Measurements from ENCODE around the gene ZBTB47.

ZBTB47 gene

DNA sequence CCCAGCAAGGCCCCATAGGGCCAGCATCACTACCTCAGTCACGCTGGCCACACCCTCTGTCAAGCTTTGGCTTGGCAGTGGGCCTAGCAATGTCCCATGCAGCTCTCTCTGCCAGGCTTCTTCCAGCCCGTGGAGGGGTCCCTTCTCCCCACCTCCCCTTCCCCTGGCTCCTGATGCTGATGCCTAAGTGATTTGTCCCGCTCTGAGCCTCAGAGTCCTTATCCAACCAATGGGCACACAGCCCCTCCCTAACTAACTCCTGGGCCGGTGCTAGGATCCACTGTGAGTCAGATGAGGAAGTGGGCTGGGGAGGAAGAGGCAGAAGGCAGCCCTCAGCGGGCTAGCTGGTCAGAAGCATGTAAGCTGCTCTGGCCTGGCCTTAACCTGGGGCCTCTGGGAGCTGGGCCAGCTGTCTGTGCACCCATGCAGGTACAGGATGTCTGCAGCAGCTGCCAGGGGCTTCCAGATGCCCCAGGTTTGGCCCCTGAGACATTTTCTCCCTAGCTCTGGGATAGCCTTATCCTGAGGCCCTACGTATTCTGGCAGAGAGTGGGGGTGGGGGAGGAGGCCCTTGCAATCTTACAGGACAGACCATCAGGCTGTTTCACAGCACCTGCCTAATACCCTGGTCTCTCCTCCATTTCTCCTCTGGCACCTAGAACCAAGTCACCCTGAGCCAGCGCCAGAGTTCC, 740 bp upstream of the ZBTB47 start:
- H3K27ac ChIP-seq = peak overlapping the region; percentile 60
- TF ChIP-seq ZFX (IDR thresholded peaks at IDR 0.05; ENCODE audit: borderline replicate concordance) = no peak
- TF ChIP-seq, protein P1, sequence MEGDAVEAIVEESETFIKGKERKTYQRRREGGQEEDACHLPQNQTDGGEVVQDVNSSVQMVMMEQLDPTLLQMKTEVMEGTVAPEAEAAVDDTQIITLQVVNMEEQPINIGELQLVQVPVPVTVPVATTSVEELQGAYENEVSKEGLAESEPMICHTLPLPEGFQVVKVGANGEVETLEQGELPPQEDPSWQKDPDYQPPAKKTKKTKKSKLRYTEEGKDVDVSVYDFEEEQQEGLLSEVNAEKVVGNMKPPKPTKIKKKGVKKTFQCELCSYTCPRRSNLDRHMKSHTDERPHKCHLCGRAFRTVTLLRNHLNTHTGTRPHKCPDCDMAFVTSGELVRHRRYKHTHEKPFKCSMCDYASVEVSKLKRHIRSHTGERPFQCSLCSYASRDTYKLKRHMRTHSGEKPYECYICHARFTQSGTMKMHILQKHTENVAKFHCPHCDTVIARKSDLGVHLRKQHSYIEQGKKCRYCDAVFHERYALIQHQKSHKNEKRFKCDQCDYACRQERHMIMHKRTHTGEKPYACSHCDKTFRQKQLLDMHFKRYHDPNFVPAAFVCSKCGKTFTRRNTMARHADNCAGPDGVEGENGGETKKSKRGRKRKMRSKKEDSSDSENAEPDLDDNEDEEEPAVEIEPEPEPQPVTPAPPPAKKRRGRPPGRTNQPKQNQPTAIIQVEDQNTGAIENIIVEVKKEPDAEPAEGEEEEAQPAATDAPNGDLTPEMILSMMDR (IDR thresholded peaks at IDR 0.05) = no peak

DNA sequence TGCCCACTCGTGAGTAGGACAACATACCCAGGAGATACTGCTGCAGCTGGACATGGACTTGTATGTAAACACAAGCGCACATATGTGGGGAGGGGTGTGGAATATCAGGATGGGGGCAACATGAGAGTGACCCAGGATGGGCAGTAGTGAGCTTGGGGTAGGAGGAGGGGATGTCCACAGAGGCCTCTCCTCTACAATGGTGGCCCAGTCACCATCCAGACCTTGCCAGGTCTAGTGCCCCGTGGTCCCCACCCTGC, 266 bp upstream of the ZBTB47 start:
- H3K27ac ChIP-seq = peak overlapping the region; percentile 60
- no peak for TF ChIP-seq ZFX (IDR thresholded peaks at IDR 0.05; ENCODE audit: borderline replicate concordance)

DNA sequence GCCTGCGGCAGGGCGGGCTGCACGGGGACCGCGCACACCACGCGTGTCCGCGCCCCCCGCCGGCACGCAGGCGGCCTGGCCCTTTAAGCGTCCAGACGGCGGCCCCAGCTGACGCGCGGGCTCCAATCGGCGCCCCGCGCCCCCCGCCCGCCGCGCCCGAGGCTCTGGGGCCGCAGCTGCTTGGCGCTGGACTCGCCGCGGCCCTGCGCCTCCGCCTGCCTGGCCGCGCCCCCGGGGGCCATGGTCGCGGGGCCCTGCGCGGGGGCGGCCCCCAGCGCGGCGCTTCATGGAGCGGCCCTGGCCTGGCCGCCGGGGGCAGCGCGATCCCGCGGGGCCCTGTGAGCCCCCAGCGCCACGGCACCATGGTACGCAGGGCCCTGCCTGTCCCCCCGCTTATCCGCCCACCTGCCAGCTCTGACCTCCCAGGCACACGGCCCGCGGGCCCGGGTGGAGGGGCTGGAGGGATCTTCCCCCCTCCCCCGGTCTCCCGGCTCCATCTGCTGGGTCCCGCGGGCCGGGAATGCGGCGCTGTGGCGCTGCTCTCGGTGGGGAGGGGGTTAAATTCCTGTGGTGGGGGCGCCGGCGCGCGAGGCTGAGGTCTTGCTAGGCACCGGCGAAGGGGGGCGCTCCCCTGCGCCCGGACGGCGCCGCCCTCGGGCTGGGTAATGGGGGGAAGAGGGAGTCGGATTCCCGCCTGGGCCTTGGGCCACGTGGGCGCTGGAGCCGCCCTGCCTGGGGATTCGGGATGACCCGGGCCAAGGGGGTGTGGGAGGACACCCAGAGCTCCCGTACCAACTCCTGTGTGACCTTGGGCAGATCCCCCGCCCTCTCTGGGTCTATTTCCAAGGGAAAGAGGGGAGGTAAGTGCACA, 1.1 kb downstream of the ZBTB47 start:
- no peak for TF ChIP-seq ZFX (IDR thresholded peaks at IDR 0.05; ENCODE audit: borderline replicate concordance)
- TF ChIP-seq, protein P1 (IDR thresholded peaks at IDR 0.05) = peak; percentile 41
- peak overlapping the region; percentile 60 for H3K27ac ChIP-seq

DNA sequence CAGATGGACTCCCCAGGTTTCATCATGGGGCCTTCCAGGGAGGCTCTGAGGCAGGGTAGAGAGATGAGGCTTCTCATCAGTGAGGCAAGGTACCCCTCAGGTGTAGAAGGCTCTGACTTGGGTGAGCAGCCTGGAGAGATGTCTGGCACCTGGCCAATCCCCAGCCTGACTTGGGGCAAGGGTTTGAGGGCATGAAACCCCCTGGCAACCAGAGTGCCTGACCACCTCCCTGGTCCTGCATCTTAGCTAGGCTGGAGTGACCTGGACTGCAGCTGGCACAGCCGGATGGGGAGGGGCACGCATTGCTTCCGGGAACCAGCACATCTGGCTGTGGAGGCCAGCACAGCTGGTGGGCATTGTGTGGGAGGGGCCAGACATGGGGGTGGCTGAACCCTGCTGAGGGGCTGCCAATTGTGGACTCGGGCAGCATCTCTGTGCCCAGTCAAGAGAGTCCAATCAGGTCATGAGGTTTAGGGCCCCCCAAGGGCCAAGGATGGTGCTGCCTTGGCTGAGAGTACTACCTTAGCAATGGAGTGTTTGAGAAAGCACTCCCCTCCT, 1.9 kb downstream of the ZBTB47 start:
- no peak overlapping the region for H3K27ac ChIP-seq
- no peak for TF ChIP-seq ZFX (IDR thresholded peaks at IDR 0.05; ENCODE audit: borderline replicate concordance)
- TF ChIP-seq, protein P1 (IDR thresholded peaks at IDR 0.05) = no peak

DNA sequence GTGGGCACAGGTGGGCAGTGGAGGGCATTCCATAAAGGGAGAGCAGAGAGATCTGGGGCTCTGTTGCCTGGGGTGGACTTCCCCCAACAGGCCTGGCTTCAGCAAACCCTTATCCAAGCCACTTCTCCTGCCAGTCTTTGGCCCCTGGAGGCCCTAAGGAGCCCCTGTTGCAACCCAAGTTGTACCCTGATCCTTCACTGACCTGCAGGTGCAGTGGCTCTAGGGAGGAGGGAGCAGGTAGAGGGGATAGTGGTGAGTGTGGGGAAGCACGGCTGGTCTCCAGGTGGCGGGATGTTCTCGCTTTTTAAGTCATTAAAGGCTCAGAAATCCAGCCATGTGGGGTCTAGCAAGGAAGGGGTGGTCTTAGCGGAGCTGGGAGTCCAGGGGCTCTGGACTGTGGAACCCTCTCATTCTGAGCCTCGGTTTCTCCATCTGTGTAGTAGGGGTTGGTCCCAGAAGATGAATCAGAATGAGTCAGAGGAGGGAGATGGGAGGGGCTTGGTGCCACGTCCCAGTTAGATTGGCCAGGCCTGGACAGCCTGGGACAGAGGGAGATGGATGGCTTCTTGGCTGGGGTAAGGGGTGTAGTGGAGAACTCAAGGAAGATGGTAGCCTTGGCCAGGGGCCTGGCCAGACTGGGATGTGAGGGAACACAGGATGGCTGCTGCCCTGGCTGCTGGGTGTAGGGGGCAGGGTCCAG, 2.6 kb downstream of the ZBTB47 start:
- H3K27ac ChIP-seq = no peak overlapping the region
- TF ChIP-seq, protein P1 (IDR thresholded peaks at IDR 0.05) = no peak
- TF ChIP-seq ZFX (IDR thresholded peaks at IDR 0.05; ENCODE audit: borderline replicate concordance) = no peak

DNA sequence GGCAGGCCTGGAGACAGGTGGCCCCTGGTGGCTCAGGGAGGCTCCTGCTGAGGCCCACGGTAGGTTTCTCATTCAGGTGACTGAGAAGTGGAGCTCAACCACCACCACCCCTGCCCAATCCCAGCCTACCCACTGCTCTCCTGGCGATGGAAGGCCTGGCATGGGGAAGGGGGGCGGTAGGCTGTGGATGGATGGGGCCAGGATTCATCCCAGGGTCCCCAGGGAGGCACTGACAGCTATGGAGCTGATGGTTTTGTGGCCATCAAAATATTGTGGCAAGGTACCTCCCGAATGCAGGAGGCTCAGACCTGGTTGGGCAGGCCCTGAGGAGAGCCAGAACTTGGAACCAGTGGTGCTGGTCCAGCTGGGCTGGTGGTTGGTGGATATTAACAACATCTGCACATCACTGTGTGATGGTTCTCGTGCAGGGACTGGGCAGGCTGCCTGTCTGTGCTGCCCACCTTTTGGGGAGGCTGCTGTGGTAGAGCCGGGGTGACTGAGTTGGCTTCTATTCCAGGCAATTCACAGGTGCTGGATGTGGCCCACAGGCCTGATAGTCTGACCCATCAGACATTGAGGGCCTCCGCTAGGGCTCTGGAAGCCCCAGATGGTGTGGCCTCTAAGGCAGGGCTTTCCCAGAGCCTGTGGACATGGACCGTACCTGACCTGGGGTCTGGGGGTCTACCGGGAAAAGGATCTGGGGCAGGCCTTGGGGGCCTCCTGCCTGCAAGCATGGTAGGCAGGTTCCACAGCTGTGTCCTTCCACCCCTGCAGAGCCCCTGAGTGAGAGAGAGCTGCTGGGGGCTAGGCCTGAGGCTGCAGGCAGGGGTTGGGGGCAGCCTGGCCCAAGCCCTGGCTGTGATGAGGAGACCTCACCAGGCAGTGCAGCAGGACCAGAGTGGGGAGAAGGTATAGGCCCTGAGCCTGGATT, 3.4 kb downstream of the ZBTB47 start:
- H3K27ac ChIP-seq = no peak overlapping the region
- TF ChIP-seq, protein P1 (IDR thresholded peaks at IDR 0.05) = no peak
- TF ChIP-seq ZFX (IDR thresholded peaks at IDR 0.05; ENCODE audit: borderline replicate concordance) = no peak

DNA sequence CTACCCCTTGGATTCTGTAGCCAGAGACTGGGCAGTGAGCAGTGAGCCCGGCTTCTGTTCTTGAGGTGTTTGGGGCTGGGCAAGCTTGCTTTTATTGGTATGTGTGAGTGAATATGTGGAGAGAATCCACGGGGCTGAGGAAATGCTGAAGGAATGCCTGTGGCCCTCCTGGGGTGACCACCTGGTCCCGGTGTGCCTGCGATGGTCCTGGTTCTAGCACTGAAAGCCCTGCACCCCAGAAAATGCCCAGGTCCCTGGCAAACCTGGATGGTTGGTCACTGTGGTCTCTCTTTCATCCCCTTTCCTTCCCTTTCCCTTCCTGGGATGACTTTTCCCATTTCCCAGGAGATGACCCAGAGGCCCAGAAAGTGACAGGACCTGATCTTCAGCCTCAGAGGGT, 4.2 kb downstream of the ZBTB47 start:
- no peak for TF ChIP-seq ZFX (IDR thresholded peaks at IDR 0.05; ENCODE audit: borderline replicate concordance)
- TF ChIP-seq, protein P1 (IDR thresholded peaks at IDR 0.05) = no peak
- H3K27ac ChIP-seq = no peak overlapping the region
